Astrocyte (in vitro differentiated cells and primary cell): ENCODE measurements around the gene LRMDA. TPM values are rescaled to one million over a fixed set of nuclear protein-coding genes. Genes with fewer than 3 reads are reported as not detected.
A peak's percentile ranks its signal among the peaks of the same experiment; 100 is the strongest.

Experiments used
- DNase-seq: peaks from one replicate; pipeline ENCODE4 v3.0.0-alpha.2; 2010; ENCODE audit warnings: low read depth
- FAIRE-seq: peaks from 2 replicates; lab custom pipeline; 2011; peaks lifted over from hg19 to GRCh38; lab: Jason Lieb, UNC
- H2AFZ ChIP-seq: 2 replicates; pipeline ENCODE4 v1.6.0; 2012; ENCODE audit warnings: low read depth, low read length, inconsistent platforms
- H3K27ac ChIP-seq: 2 replicates; pipeline ENCODE4 v1.5.1; 2011; ENCODE audit warnings: low read depth, low read length, inconsistent platforms
- H3K27me3 ChIP-seq: 2 replicates; pipeline ENCODE4 v1.6.0; 2011; ENCODE audit warnings: low read length, inconsistent platforms; ENCODE audit not compliant: insufficient read depth
- H3K36me3 ChIP-seq: 2 replicates; pipeline ENCODE4 v1.5.1; 2011; ENCODE audit warnings: low read length, inconsistent platforms; ENCODE audit not compliant: insufficient read depth
- H3K4me1 ChIP-seq: 2 replicates; pipeline ENCODE4 v1.5.1; 2011; ENCODE audit warnings: low read length, inconsistent platforms; ENCODE audit not compliant: insufficient read depth
- H3K4me2 ChIP-seq: 2 replicates; pipeline ENCODE4 v1.6.0; 2012; ENCODE audit warnings: low read length, inconsistent platforms
- H3K4me3 ChIP-seq: 2 replicates; pipeline ENCODE4 v1.5.1; 2011; ENCODE audit warnings: low read depth, mild to moderate bottlenecking, low read length, inconsistent platforms; ENCODE audit not compliant: insufficient read depth
- H3K79me2 ChIP-seq: 2 replicates; pipeline ENCODE4 v1.6.0; 2012; ENCODE audit warnings: mild to moderate bottlenecking, low read length, inconsistent platforms; ENCODE audit not compliant: insufficient read depth
- H3K9ac ChIP-seq: 2 replicates; pipeline ENCODE4 v1.6.0; 2012; ENCODE audit warnings: mild to moderate bottlenecking, low read length, inconsistent platforms
- H3K9me3 ChIP-seq: 2 replicates; pipeline ENCODE4 v1.5.1; 2012; ENCODE audit warnings: low read depth, mild to moderate bottlenecking, low read length, inconsistent platforms; ENCODE audit not compliant: insufficient read depth
- H4K20me1 ChIP-seq: 2 replicates; pipeline ENCODE4 v1.6.0; 2012; ENCODE audit warnings: low read length, inconsistent platforms; ENCODE audit not compliant: insufficient read depth
- H3K27ac Mint-ChIP-seq: one replicate; pipeline ENCODE4 v1.8.0; 2021; ENCODE audit warnings: mild to moderate bottlenecking, mixed read lengths; ENCODE audit not compliant: unreplicated experiment
- H3K27me3 Mint-ChIP-seq: one replicate; pipeline ENCODE4 v1.8.0; 2021; ENCODE audit warnings: low read depth, mixed read lengths; ENCODE audit not compliant: unreplicated experiment
- H3K36me3 Mint-ChIP-seq: one replicate; pipeline ENCODE4 v1.8.0; 2021; ENCODE audit warnings: low read depth, mixed read lengths; ENCODE audit not compliant: unreplicated experiment
- H3K4me1 Mint-ChIP-seq: one replicate; pipeline ENCODE4 v1.8.0; 2021; ENCODE audit warnings: low read depth, mixed read lengths; ENCODE audit not compliant: unreplicated experiment
- H3K4me3 Mint-ChIP-seq: one replicate; pipeline ENCODE4 v1.8.0; 2021; ENCODE audit warnings: mild to moderate bottlenecking, moderate library complexity, mixed read lengths; ENCODE audit not compliant: unreplicated experiment
- H3K9me3 Mint-ChIP-seq: one replicate; pipeline ENCODE4 v1.8.0; 2021; ENCODE audit warnings: mild to moderate bottlenecking, mixed read lengths; ENCODE audit not compliant: unreplicated experiment
- EZH2 ChIP-seq: IDR thresholded peaks from 2 replicates; pipeline ENCODE4 v1.6.1; 2012; ENCODE audit warnings: mild to moderate bottlenecking, low read length, inconsistent platforms; ENCODE audit not compliant: insufficient read depth
- total RNA-seq: library from RNA; stranded (reverse); gene quantifications from 2 replicates; pipeline ENCODE4 v1.2.1, GENCODE V29; 2021
- TF ChIP-seq, protein P1 (sequence below): IDR thresholded peaks from 2 replicates; pipeline ENCODE4 v1.5.1; 2011; ENCODE audit warnings: low read depth, mild to moderate bottlenecking, inconsistent platforms, low read length, moderate library complexity; ENCODE audit not compliant: insufficient read depth

LRMDA gene
- total RNA-seq, 1 donor from 2014 or later, result 2.7 TPM

DNA sequence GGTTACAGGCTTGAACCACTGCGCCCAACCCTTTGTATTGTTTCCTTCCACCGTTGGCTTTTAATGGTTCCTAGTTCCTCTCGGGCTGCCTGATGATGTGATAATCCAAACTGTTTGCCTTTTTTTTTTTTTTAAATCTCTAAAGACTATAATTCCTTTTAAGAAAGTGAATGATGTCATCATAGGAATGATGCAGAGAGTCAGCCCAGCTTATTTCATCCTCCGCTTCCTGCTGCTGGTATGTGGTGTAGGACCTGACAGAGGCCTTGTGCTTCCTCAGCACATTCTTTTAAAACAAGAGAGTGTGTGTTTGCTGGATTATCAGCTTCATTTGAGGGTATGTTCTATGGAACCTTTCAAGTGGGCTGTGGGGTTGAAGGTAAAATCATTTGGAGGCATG, 241.4 kb downstream of the LRMDA start:
- Mint-ChIP-seq H3K4me3 (no peak overlapping the region), H3K9me3 (no peaks in the 10 kb centered on the region), H3K27me3 (peaks cover 5% of the 10 kb centered on the region), H3K36me3 (no peaks in the 10 kb centered on the region), H3K4me1 (peaks cover 1% of the 10 kb centered on the region), H3K27ac (peak overlapping the region; percentile 84)
- no peak overlapping the region for H3K27ac ChIP-seq
- H3K4me2 ChIP-seq, result no peak overlapping the region
- H3K27me3 ChIP-seq, result peaks cover 9% of the 10 kb centered on the region
- no peaks in the 10 kb centered on the region for H3K9me3 ChIP-seq
- DNase-seq, result peak; percentile 41
- no peak overlapping the region for H3K4me3 ChIP-seq
- H4K20me1 ChIP-seq, result no peaks in the 10 kb centered on the region
- no peak for TF ChIP-seq EZH2
- TF ChIP-seq, protein P1, sequence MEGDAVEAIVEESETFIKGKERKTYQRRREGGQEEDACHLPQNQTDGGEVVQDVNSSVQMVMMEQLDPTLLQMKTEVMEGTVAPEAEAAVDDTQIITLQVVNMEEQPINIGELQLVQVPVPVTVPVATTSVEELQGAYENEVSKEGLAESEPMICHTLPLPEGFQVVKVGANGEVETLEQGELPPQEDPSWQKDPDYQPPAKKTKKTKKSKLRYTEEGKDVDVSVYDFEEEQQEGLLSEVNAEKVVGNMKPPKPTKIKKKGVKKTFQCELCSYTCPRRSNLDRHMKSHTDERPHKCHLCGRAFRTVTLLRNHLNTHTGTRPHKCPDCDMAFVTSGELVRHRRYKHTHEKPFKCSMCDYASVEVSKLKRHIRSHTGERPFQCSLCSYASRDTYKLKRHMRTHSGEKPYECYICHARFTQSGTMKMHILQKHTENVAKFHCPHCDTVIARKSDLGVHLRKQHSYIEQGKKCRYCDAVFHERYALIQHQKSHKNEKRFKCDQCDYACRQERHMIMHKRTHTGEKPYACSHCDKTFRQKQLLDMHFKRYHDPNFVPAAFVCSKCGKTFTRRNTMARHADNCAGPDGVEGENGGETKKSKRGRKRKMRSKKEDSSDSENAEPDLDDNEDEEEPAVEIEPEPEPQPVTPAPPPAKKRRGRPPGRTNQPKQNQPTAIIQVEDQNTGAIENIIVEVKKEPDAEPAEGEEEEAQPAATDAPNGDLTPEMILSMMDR, result no peak
- H3K4me1 ChIP-seq, result no peaks in the 10 kb centered on the region
- H2AFZ ChIP-seq, result no peak overlapping the region
- H3K9ac ChIP-seq, result no peak overlapping the region
- no peaks in the 10 kb centered on the region for H3K79me2 ChIP-seq
- FAIRE-seq, result no peak
- H3K36me3 ChIP-seq, result no peaks in the 10 kb centered on the region

- Histone ChIP-seq H2AFZ (no peak overlapping the region), H3K9me3 (no peaks in the 10 kb centered on the region), H3K4me1 (no peaks in the 10 kb centered on the region), H4K20me1 (no peaks in the 10 kb centered on the region), H3K4me3 (no peak overlapping the region), H3K27ac (no peak overlapping the region), H3K4me2 (no peak overlapping the region), H3K9ac (no peak overlapping the region), H3K36me3 (no peaks in the 10 kb centered on the region), H3K27me3 (peaks cover 9% of the 10 kb centered on the region), H3K79me2 (no peaks in the 10 kb centered on the region)
- Mint-ChIP-seq H3K4me1 (peaks cover 1% of the 10 kb centered on the region), H3K27ac (no peak overlapping the region), H3K27me3 (no peaks in the 10 kb centered on the region), H3K36me3 (no peaks in the 10 kb centered on the region), H3K9me3 (no peaks in the 10 kb centered on the region), H3K4me3 (no peak overlapping the region)
- FAIRE-seq (no peak), DNase-seq (no peak)
- TF ChIP-seq EZH2, result no peak
- TF ChIP-seq, protein P1, result no peak
These were observed 246.1 kb downstream of the LRMDA start for GRCh38 chr10:75677541-75677940.

GRCh38 chr10:75678527-75678926, 247.1 kb downstream of the LRMDA start:
- Histone ChIP-seq H3K4me1 (no peaks in the 10 kb centered on the region), H3K27me3 (peaks cover 9% of the 10 kb centered on the region), H3K4me3 (no peak overlapping the region), H3K9ac (no peak overlapping the region), H3K79me2 (no peaks in the 10 kb centered on the region), H2AFZ (no peak overlapping the region), H3K9me3 (no peaks in the 10 kb centered on the region), H4K20me1 (no peaks in the 10 kb centered on the region), H3K27ac (no peak overlapping the region), H3K36me3 (no peaks in the 10 kb centered on the region), H3K4me2 (no peak overlapping the region)
- Mint-ChIP-seq H3K9me3 (no peaks in the 10 kb centered on the region), H3K27me3 (no peaks in the 10 kb centered on the region), H3K27ac (no peak overlapping the region), H3K4me3 (no peak overlapping the region), H3K4me1 (peaks cover 1% of the 10 kb centered on the region), H3K36me3 (no peaks in the 10 kb centered on the region)
- FAIRE-seq (no peak), DNase-seq (no peak)
- TF ChIP-seq, protein P1, result no peak
- TF ChIP-seq EZH2, result no peak
